HEK293 (cell line): ENCODE data around the gene SESN1.

Experiments
- CTCF ChIP-seq: fragments of 450-650 bp; formaldehyde crosslinking; IDR thresholded peaks from 2 replicates; pipeline ENCODE4 v1.5.1; 2016; ENCODE audit warnings: missing biosample characterization, missing genetic modification characterization
- KLF16 ChIP-seq: fragments of 450-650 bp; formaldehyde crosslinking; IDR thresholded peaks from 2 replicates; pipeline ENCODE4 v1.5.1; 2017; ENCODE audit warnings: missing biosample characterization, missing genetic modification characterization
- ZFHX2 ChIP-seq: fragments of 450-650 bp; formaldehyde crosslinking; conservative IDR thresholded peaks from 2 replicates; pipeline ENCODE4 v1.5.1; 2016; ENCODE audit warnings: missing biosample characterization, missing genetic modification characterization
- ZNF184 ChIP-seq: fragments of 450-650 bp; IDR thresholded peaks from 2 replicates; pipeline ENCODE4 v1.5.1; 2018; ENCODE audit warnings: missing biosample characterization, mild to moderate bottlenecking, missing genetic modification characterization
- ZNF274 ChIP-seq, 2 experiments: fragments of 200-500 bp in 1 of 2; fragments of 450-650 bp in 1 of 2; sonication (Bioruptor generic) in 1 of 2; formaldehyde crosslinking in 1 of 2; IDR thresholded peaks; 2 replicates each; pipeline versions ENCODE4 v1.5.1 to v1.6.1; 2014 to 2016; ENCODE audit warnings: borderline replicate concordance in 1 of 2, inconsistent platforms in 1 of 2, low read length in 1 of 2, missing biosample characterization in 1 of 2, missing genetic modification characterization in 1 of 2
- ZNF510 ChIP-seq: fragments of 450-650 bp; formaldehyde crosslinking; IDR thresholded peaks from 2 replicates; pipeline ENCODE4 v1.5.1; 2018; ENCODE audit warnings: mild to moderate bottlenecking, missing genetic modification characterization, missing biosample characterization; ENCODE audit not compliant: insufficient replicate concordance
- ZNF580 ChIP-seq: fragments of 450-650 bp; formaldehyde crosslinking; IDR thresholded peaks from 2 replicates; pipeline ENCODE4 v1.5.1; 2016; ENCODE audit warnings: missing biosample characterization, missing genetic modification characterization
- ZNF707 ChIP-seq: fragments of 450-650 bp; formaldehyde crosslinking; IDR thresholded peaks from 2 replicates; pipeline ENCODE4 v1.5.1; 2016; ENCODE audit warnings: missing biosample characterization, missing genetic modification characterization
- ZNF747 ChIP-seq: fragments of 450-650 bp; formaldehyde crosslinking; IDR thresholded peaks from 2 replicates; pipeline ENCODE4 v1.5.1; 2016; ENCODE audit warnings: missing biosample characterization, missing genetic modification characterization
- ZNF76 ChIP-seq: fragments of 450-650 bp; formaldehyde crosslinking; IDR thresholded peaks from 2 replicates; pipeline ENCODE4; 2016; ENCODE audit warnings: low read depth, missing biosample characterization, missing genetic modification characterization, borderline replicate concordance
- ZNF791 ChIP-seq: fragments of 450-650 bp; formaldehyde crosslinking; IDR thresholded peaks from 2 replicates; pipeline ENCODE4 v1.5.1; 2016; ENCODE audit warnings: missing biosample characterization, missing genetic modification characterization
- TF ChIP-seq, protein P1 (sequence below): fragments of 450-650 bp; formaldehyde crosslinking; IDR thresholded peaks from 2 replicates; pipeline ENCODE4 v1.5.1; 2016; ENCODE audit warnings: missing biosample characterization, missing genetic modification characterization, low read depth
- TF ChIP-seq, protein P2 (sequence below): fragments of 450-650 bp; formaldehyde crosslinking; IDR thresholded peaks from 2 replicates; pipeline ENCODE4 v1.5.1; 2016; ENCODE audit warnings: missing biosample characterization, missing genetic modification characterization

GRCh38 chr6:108987156-108987555 lies 107.5 kb downstream of the SESN1 start:
- TF ChIP-seq CTCF (no peak), ZNF510 (tag by site-specific recombination) (no peak), ZNF184 (tag by site-specific recombination) (no peak), KLF16 (tag by site-specific recombination) (no peak), ZNF580 (tag by site-specific recombination) (no peak), ZNF274 (IDR thresholded peaks at IDR 0.05; ENCODE audit: low read length) (no peak), ZNF274 (tag by site-specific recombination; IDR thresholded peaks at IDR 0.05; ENCODE audit: borderline replicate concordance) (no peak), ZNF747 (tag by site-specific recombination) (no peak), ZNF76 (tag by site-specific recombination) (no peak), ZNF791 (tag by site-specific recombination) (no peak), ZNF707 (tag by site-specific recombination) (no peak), ZFHX2 (tag by site-specific recombination) (no peak)
- TF ChIP-seq, protein P1, sequence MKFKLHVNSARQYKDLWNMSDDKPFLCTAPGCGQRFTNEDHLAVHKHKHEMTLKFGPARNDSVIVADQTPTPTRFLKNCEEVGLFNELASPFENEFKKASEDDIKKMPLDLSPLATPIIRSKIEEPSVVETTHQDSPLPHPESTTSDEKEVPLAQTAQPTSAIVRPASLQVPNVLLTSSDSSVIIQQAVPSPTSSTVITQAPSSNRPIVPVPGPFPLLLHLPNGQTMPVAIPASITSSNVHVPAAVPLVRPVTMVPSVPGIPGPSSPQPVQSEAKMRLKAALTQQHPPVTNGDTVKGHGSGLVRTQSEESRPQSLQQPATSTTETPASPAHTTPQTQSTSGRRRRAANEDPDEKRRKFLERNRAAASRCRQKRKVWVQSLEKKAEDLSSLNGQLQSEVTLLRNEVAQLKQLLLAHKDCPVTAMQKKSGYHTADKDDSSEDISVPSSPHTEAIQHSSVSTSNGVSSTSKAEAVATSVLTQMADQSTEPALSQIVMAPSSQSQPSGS (tag by site-specific recombination): no peak
- TF ChIP-seq, protein P2, sequence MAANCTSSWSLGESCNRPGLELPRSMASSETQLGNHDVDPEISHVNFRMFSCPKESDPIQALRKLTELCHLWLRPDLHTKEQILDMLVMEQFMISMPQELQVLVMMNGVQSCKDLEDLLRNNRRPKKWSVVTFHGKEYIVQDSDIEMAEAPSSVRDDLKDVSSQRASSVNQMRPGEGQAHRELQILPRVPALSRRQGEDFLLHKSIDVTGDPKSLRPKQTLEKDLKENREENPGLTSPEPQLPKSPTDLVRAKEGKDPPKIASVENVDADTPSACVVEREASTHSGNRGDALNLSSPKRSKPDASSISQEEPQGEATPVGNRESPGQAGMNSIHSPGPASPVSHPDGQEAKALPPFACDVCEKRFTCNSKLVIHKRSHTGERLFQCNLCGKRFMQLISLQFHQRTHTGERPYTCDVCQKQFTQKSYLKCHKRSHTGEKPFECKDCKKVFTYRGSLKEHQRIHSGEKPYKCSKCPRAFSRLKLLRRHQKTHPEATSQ (tag by site-specific recombination): no peak
